Activated T-cell treated with anti-CD3 and anti-CD28 coated beads, Interleukin-2, amount 50 U/mL, for 48 hours (primary cell): ENCODE measurements around the gene KRT33A.
"Not testable (repeated sequence)": the region's sequence is repeated elsewhere in the genome, so short reads cannot be mapped to it uniquely, and the experiment has no call there.

Experiments used
- DNase-seq, 2 experiments: peaks; one replicate each; pipeline ENCODE4 v3.0.0-alpha.2; 2020

Gene KRT33A

GRCh38 chr17:41350381-41350878 lies at the start of gene KRT33A:
TSS of gene KRT33A (minus strand) at chr17:41350828. CDS start at chr17:41350767, 61 bp downstream.
- not testable (repeated sequence) for DNase-seq

GRCh38 chr17:41396996-41397660 lies 46.5 kb upstream of the KRT33A start, which contains the start of gene KRT31:
TSS of gene KRT31 (minus strand) at chr17:41397608. CDS start at chr17:41397539, 69 bp downstream.
- DNase-seq: no peak

- no peak for DNase-seq
Measured at GRCh38 chr17:41396340-41396739, 45.7 kb upstream of the KRT33A start.

GRCh38 chr17:41395611-41396010 lies 45.0 kb upstream of the KRT33A start:
- DNase-seq: no peak

- not testable (repeated sequence) for DNase-seq
Measured at GRCh38 chr17:41395044-41395443, 44.4 kb upstream of the KRT33A start.

- no peak for DNase-seq
Measured at GRCh38 chr17:41394254-41394996, 43.8 kb upstream of the KRT33A start.

GRCh38 chr17:41393826-41394225 lies 43.2 kb upstream of the KRT33A start:
- DNase-seq: no peak

- no peak for DNase-seq
Measured at GRCh38 chr17:41393294-41393693, 42.7 kb upstream of the KRT33A start.

- DNase-seq: no peak
Measured at GRCh38 chr17:41392278-41392677, 41.6 kb upstream of the KRT33A start.

- DNase-seq: no peak
Measured at GRCh38 chr17:41391535-41391934, 40.9 kb upstream of the KRT33A start.

GRCh38 chr17:41390411-41390938 lies 39.8 kb upstream of the KRT33A start:
- DNase-seq: no peak

GRCh38 chr17:41387670-41388069 lies 37.0 kb upstream of the KRT33A start:
- no peak for DNase-seq

GRCh38 chr17:41386227-41386626 lies 35.6 kb upstream of the KRT33A start:
- DNase-seq: no peak

- no peak for DNase-seq
Measured at GRCh38 chr17:41383690-41384089, 33.1 kb upstream of the KRT33A start.

GRCh38 chr17:41382394-41382793 lies 31.8 kb upstream of the KRT33A start:
- no peak for DNase-seq

GRCh38 chr17:41381943-41382342 lies 31.3 kb upstream of the KRT33A start, which contains the start of gene KRT34:
TSS of gene KRT34 (minus strand) at chr17:41382306. CDS start at chr17:41382246, 60 bp downstream.
- not testable (repeated sequence) for DNase-seq

GRCh38 chr17:41380091-41380490 lies 29.5 kb upstream of the KRT33A start:
- DNase-seq: not testable (repeated sequence)

- DNase-seq: no peak
Measured at GRCh38 chr17:41377546-41377945, 26.9 kb upstream of the KRT33A start.

- no peak for DNase-seq
Measured at GRCh38 chr17:41369713-41370112, 19.1 kb upstream of the KRT33A start, which contains the start of gene KRT33B. TSS of gene KRT33B (minus strand) at chr17:41369813. CDS start at chr17:41369750, 63 bp downstream.

GRCh38 chr17:41369023-41369422 lies 18.4 kb upstream of the KRT33A start:
- no peak for DNase-seq

GRCh38 chr17:41367426-41368075 lies 16.9 kb upstream of the KRT33A start:
- DNase-seq: no peak

- DNase-seq: no peak
Measured at GRCh38 chr17:41366070-41366469, 15.4 kb upstream of the KRT33A start.

- no peak for DNase-seq
Measured at GRCh38 chr17:41363881-41364280, 13.3 kb upstream of the KRT33A start.
